H9 (cell line): ENCODE measurements around the gene RNF114. TPM values are rescaled to one million over a fixed set of nuclear protein-coding genes. Genes with fewer than 3 reads are reported as not detected.

Experiments
- DNase-seq: peaks from one replicate; pipeline ENCODE4 v3.0.0-alpha.2; 2017
- H2AFZ ChIP-seq: one replicate; pipeline ENCODE4 v1.6.1; 2013; ENCODE audit warnings: mild to moderate bottlenecking, low read length, control low read depth, moderate library complexity
- H2AK5ac ChIP-seq: 2 replicates; pipeline ENCODE4 v1.6.1; 2013; ENCODE audit warnings: low read length, control low read depth, mixed read lengths; ENCODE audit not compliant: insufficient read length
- H2BK120ac ChIP-seq: one replicate; pipeline ENCODE4 v1.6.1; 2013; ENCODE audit warnings: low read depth, mild to moderate bottlenecking, low read length, control low read depth, inconsistent platforms; ENCODE audit not compliant: poor library complexity, severe bottlenecking
- H2BK12ac ChIP-seq: 2 replicates; pipeline ENCODE4 v1.6.1; 2013; ENCODE audit warnings: low read length, control low read depth, mixed read lengths, low read depth; ENCODE audit not compliant: insufficient read length
- H2BK15ac ChIP-seq: 2 replicates; pipeline ENCODE4 v1.6.1; 2013; ENCODE audit warnings: low read depth, low read length, control low read depth
- H2BK20ac ChIP-seq: one replicate; pipeline ENCODE4 v1.6.1; 2013; ENCODE audit warnings: low read depth, mild to moderate bottlenecking, low read length, control low read depth, inconsistent platforms; ENCODE audit not compliant: poor library complexity, severe bottlenecking
- H2BK5ac ChIP-seq: 2 replicates; pipeline ENCODE4 v1.6.1; 2013; ENCODE audit warnings: low read length, control low read depth, mixed read lengths; ENCODE audit not compliant: insufficient read length
- H3K14ac ChIP-seq: 2 replicates; pipeline ENCODE4 v1.6.1; 2013; ENCODE audit warnings: low read length, control low read depth; ENCODE audit not compliant: insufficient read depth
- H3K18ac ChIP-seq: 2 replicates; pipeline ENCODE4 v1.6.1; 2013; ENCODE audit warnings: low read depth, mild to moderate bottlenecking, mixed read lengths, low read length, control low read depth; ENCODE audit not compliant: insufficient read length
- H3K23ac ChIP-seq: 2 replicates; pipeline ENCODE4 v1.6.1; 2013; ENCODE audit warnings: low read length, control low read depth, mixed read lengths, low read depth; ENCODE audit not compliant: insufficient read length
- H3K23me2 ChIP-seq: 2 replicates; pipeline ENCODE4 v1.6.1; 2013; ENCODE audit warnings: low read depth, mild to moderate bottlenecking, mixed read lengths, low read length, control low read depth; ENCODE audit not compliant: insufficient read length, poor library complexity, severe bottlenecking
- H3K27ac ChIP-seq: 2 replicates; pipeline ENCODE4 v1.5.1; 2013; ENCODE audit warnings: low read length, control low read depth, mixed read lengths, low read depth; ENCODE audit not compliant: insufficient read length
- H3K27me3 ChIP-seq: 2 replicates; pipeline ENCODE4 v1.6.1; 2013; ENCODE audit warnings: low read length, control low read depth, inconsistent platforms; ENCODE audit not compliant: insufficient read depth
- H3K4ac ChIP-seq: 2 replicates; pipeline ENCODE4 v1.6.1; 2013; ENCODE audit warnings: low read depth, mild to moderate bottlenecking, control low read depth, inconsistent platforms, low read length, moderate library complexity
- H3K4me1 ChIP-seq: 2 replicates; pipeline ENCODE4 v1.6.1; 2013; ENCODE audit warnings: low read length, control low read depth, inconsistent platforms; ENCODE audit not compliant: insufficient read depth
- H3K4me2 ChIP-seq: 2 replicates; pipeline ENCODE4 v1.6.1; 2013; ENCODE audit warnings: low read length, control low read depth, mixed read lengths; ENCODE audit not compliant: insufficient read length, insufficient read depth
- H3K56ac ChIP-seq: 2 replicates; pipeline ENCODE4 v1.6.1; 2013; ENCODE audit warnings: low read depth, mild to moderate bottlenecking, mixed read lengths, low read length, control low read depth; ENCODE audit not compliant: insufficient read length
- H3K79me1 ChIP-seq: 2 replicates; pipeline ENCODE4 v1.6.1; 2013; ENCODE audit warnings: low read depth, mild to moderate bottlenecking, moderate library complexity, low read length, control low read depth, inconsistent platforms; ENCODE audit not compliant: insufficient read depth, poor library complexity, severe bottlenecking
- H3K79me2 ChIP-seq: 2 replicates; pipeline ENCODE4 v1.6.1; 2013; ENCODE audit warnings: low read length, control low read depth, inconsistent platforms; ENCODE audit not compliant: insufficient read depth
- H3K9ac ChIP-seq: 2 replicates; pipeline ENCODE4 v1.6.1; 2013; ENCODE audit warnings: low read length, control low read depth, mixed read lengths; ENCODE audit not compliant: insufficient read length; ENCODE audit errors: extremely low read depth
- H3K9me3 ChIP-seq: one replicate; pipeline ENCODE4 v1.6.1; 2013; ENCODE audit warnings: low read depth, low read length, inconsistent platforms; ENCODE audit not compliant: control insufficient read depth
- H3T11ph ChIP-seq: one replicate; pipeline ENCODE4 v1.6.1; 2013; ENCODE audit warnings: mild to moderate bottlenecking, low read length, control low read depth, inconsistent platforms
- H4K20me1 ChIP-seq: one replicate; pipeline ENCODE4 v1.6.1; 2013; ENCODE audit not compliant: control insufficient read depth, insufficient read length, insufficient read depth
- H4K5ac ChIP-seq: 2 replicates; pipeline ENCODE4 v1.6.1; 2013; ENCODE audit warnings: low read depth, mild to moderate bottlenecking, mixed read lengths, low read length, control low read depth; ENCODE audit not compliant: insufficient read length
- H4K8ac ChIP-seq: replicated peaks from 2 replicates; pipeline ENCODE4 v1.6.1; 2013; ENCODE audit warnings: low read length, control low read depth, mixed read lengths, low read depth; ENCODE audit not compliant: insufficient read length
- H4K91ac ChIP-seq: 2 replicates; pipeline ENCODE4 v1.6.1; 2013; ENCODE audit warnings: low read depth, mild to moderate bottlenecking, moderate library complexity, mixed read lengths, low read length, control low read depth; ENCODE audit not compliant: insufficient read length
- H3K27ac Mint-ChIP-seq, 3 experiments: 2 replicates in 2 of 3; 3 replicates in 1 of 3; pipeline ENCODE4 v1.8.0; 2020 to 2021; ENCODE audit warnings: mixed read lengths in 3 of 3, mild to moderate bottlenecking in 1 of 3, moderate library complexity in 1 of 3
- H3K27me3 Mint-ChIP-seq: 2 replicates; pipeline ENCODE4 v1.8.0; 2021; ENCODE audit warnings: low read depth, mild to moderate bottlenecking, moderate library complexity, mixed read lengths
- H3K36me3 Mint-ChIP-seq, 3 experiments: 2 replicates in 2 of 3; 3 replicates in 1 of 3; pipeline ENCODE4 v1.8.0; 2020 to 2021; ENCODE audit warnings: low read depth in 3 of 3, mixed read lengths in 3 of 3; ENCODE audit not compliant: insufficient read depth in 1 of 3
- H3K4me1 Mint-ChIP-seq, 2 experiments: 2 replicates each; pipeline ENCODE4 v1.8.0; 2020; ENCODE audit warnings: mixed read lengths in 2 of 2
- H3K4me3 Mint-ChIP-seq, 2 experiments: 2 replicates in 1 of 2; 3 replicates in 1 of 2; pipeline ENCODE4 v1.8.0; 2020 to 2021; ENCODE audit warnings: mild to moderate bottlenecking in 2 of 2, mixed read lengths in 2 of 2, moderate library complexity in 1 of 2
- H3K9me3 Mint-ChIP-seq, 2 experiments: 2 replicates in 1 of 2; 3 replicates in 1 of 2; pipeline ENCODE4 v1.8.0; 2020; ENCODE audit warnings: mild to moderate bottlenecking in 2 of 2, mixed read lengths in 2 of 2, moderate library complexity in 1 of 2
- WGBS: extraction: QIAGEN DNeasy Blood & Tissue Kit; methylation state at CpG from one replicate; pipeline ENCODE4 v1.1.7; 2013; ENCODE audit warnings: missing lambda C conversion rate, low lambda C conversion rate, mixed read lengths; ENCODE audit not compliant: insufficient read length; ENCODE audit errors: extremely low coverage; 5-methylcytosine and 5-hydroxymethylcytosine counted together
- total RNA-seq: library from RNA; stranded (reverse); gene quantifications from 2 replicates; pipeline ENCODE4 v1.2.1, GENCODE V29; 2021
- TF ChIP-seq, protein P1 (sequence below): fragments of 200-600 bp; sonication (generic); conservative IDR thresholded peaks from 3 replicates; pipeline ENCODE4 v1.8.0; 2021; ENCODE audit warnings: antibody characterized with exemption, mild to moderate bottlenecking

RNF114 gene
- total RNA-seq, 1 experiment from 2014 or later, result 75.5 TPM

DNA sequence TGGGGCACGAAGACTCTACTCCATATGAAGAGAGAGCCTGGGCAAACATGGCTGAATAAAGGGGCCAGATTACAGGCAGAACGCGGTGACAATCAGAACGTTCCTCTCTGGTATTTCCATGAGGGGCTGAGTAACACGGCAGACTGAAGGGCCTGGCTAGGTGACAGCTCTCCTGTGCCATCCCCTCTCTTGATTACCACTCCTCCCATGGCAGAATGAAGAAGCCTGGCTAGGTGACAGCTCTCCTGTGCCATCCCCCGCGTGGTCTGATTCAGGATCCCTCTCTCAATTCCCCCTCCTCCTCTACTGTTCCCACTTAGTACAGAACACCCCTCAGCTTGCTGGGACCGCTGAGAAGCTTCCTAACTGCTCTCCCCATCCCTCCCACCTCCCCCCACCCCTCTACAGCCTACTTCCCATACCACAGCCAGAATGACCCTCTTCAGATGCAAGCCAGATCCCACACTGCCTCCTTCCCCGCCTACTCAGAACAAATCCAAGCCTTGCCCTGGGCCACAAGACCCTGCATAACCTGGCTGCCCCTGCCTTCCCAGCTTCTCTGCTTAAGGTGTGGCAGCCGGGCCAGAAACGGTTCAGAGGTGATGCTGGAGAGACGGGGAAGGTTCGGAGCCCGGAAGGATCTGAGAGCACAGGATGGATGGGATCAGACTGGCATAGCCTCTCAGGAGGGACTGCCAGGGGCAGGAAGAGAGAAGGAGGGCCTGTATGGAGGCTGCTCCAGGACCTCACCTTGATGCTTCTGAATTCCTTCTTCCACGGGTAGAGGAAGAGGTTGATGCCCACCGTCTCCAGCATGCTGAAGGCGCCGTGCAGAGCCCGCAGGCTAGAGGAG, 28.6 kb upstream of the RNF114 start:
- Histone ChIP-seq H3K14ac (no peak overlapping the region), H2AFZ (no peak overlapping the region), H2BK12ac (no peak overlapping the region), H4K20me1 (no peaks in the 10 kb centered on the region), H4K8ac (no peak overlapping the region), H3K9me3 (no peaks in the 10 kb centered on the region), H3K27me3 (no peaks in the 10 kb centered on the region), H3K4me2 (no peak overlapping the region), H3K56ac (no peak overlapping the region), H3K79me2 (peaks cover 8% of the 10 kb centered on the region; the same call in 1 of the 2 replicates), H4K91ac (no peak overlapping the region), H2AK5ac (no peak overlapping the region), H2BK20ac (no peak overlapping the region), H3K79me1 (no peaks in the 10 kb centered on the region), H3K9ac (no peak overlapping the region), H3K23me2 (no peaks in the 10 kb centered on the region), H3K4me1 (no peaks in the 10 kb centered on the region), H3K18ac (no peak overlapping the region), H3T11ph (no peak overlapping the region), H3K23ac (no peak overlapping the region), H3K4ac (no peak overlapping the region), H2BK5ac (no peak overlapping the region), H2BK120ac (no peak overlapping the region), H3K27ac (no peak overlapping the region), H2BK15ac (no peak overlapping the region), H4K5ac (no peak overlapping the region)
- H3K27me3 Mint-ChIP-seq, result no peaks in the 10 kb centered on the region
- no peak overlapping the region for H3K4me3 Mint-ChIP-seq
- WGBS, result no CpG with 5 or more reads among the region's 19 CpGs
- TF ChIP-seq, protein P1, sequence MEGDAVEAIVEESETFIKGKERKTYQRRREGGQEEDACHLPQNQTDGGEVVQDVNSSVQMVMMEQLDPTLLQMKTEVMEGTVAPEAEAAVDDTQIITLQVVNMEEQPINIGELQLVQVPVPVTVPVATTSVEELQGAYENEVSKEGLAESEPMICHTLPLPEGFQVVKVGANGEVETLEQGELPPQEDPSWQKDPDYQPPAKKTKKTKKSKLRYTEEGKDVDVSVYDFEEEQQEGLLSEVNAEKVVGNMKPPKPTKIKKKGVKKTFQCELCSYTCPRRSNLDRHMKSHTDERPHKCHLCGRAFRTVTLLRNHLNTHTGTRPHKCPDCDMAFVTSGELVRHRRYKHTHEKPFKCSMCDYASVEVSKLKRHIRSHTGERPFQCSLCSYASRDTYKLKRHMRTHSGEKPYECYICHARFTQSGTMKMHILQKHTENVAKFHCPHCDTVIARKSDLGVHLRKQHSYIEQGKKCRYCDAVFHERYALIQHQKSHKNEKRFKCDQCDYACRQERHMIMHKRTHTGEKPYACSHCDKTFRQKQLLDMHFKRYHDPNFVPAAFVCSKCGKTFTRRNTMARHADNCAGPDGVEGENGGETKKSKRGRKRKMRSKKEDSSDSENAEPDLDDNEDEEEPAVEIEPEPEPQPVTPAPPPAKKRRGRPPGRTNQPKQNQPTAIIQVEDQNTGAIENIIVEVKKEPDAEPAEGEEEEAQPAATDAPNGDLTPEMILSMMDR, result no peak
- no peak overlapping the region for H3K27ac Mint-ChIP-seq
- no peak for DNase-seq
- no peaks in the 10 kb centered on the region for H3K9me3 Mint-ChIP-seq
- no peaks in the 10 kb centered on the region for H3K4me1 Mint-ChIP-seq
- H3K36me3 Mint-ChIP-seq, result peaks cover 12 to 40% (median 29%) of the 10 kb centered on the region in 3 experiments
